ENCODE data around the gene PARVB.
"Not testable (repeated sequence)": the region's sequence is repeated elsewhere in the genome, so short reads cannot be mapped to it uniquely, and the experiment has no call there.

The PARVB gene

DNA sequence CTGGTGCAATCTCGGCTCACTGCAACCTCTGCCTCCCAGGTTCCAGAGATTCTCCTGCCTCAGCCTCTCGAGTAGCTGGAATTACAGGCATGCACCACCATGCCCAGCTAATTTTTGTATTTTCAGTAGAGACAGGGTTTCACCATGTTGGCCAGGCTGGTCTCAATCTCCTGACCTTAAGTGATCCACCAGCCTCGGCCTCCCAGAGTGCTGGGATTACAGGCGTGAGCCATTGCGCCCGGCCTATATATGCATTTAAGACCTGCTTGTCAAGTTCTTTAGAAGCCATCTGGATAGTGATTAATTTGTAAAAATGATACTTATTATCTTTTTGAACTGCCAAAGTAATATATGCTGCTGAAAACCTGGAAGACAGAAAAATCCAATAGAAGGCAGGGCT is 86.6 kb downstream of the PARVB start:
- DNase-seq (ENCODE audit: low spot score): not testable (repeated sequence)

DNA sequence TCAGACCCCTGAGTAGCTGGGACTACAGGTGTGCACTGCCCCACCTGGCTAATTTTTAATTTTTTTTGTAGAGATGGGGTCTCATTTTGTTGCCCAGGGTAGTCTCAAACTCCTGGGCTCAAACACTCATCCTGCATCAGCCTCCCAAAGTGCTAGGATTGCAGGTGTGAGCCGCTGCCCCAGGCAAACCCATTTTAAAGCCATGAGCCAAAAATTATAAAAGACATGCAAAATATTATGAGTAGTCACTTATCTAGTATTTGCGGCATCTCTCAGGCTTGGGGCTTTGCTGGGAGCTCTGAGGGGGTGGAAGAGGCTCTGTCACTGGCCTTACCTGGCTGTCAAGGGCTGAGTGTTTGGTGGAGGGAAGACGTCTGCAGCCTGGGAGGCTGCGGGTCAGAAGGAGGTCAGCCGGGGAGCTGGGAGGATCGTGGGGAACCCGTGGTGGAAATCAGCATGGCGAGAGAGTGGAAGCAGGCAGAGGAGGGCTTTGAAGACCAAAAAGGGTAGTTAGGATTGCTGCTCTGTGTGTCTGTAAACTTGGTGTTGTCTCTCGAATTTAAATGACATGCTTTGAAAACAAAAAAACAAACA is 87.6 kb downstream of the PARVB start:
- DNase-seq (ENCODE audit: low spot score): no peak

- DNase-seq (ENCODE audit: low spot score): no peak
Measured at GRCh38 chr22:44112191-44112590, 88.1 kb downstream of the PARVB start.

DNA sequence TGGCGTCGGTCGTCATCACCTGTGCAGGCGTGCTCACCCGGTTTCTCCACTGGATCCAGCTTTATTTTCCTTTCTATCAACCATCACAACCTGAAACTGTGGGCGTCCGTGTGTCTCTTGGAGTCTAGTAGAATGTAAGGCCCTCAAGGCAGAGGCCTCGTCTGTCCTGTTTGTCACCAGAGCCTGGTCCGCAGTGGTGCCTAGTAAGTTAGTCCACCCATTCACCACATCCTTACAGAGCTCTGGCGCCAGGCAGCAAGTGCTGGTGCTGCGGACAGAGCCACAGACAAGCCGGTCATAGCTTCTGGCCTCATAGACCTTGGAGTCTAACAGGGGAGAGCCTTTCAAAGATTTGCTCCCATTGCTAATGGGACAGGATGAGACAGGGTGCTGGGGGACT is 92.2 kb downstream of the PARVB start:
- DNase-seq (ENCODE audit: low spot score): no peak

- no peak for DNase-seq (ENCODE audit: low spot score)
Measured at GRCh38 chr22:44116755-44117684, 92.9 kb downstream of the PARVB start.

GRCh38 chr22:44117746-44118145 is 93.6 kb downstream of the PARVB start:
- no peak for DNase-seq (ENCODE audit: low spot score)

- no peak for DNase-seq (ENCODE audit: low spot score)
Measured at GRCh38 chr22:44118645-44119315, 94.7 kb downstream of the PARVB start.

- no peak for DNase-seq (ENCODE audit: low spot score)
Measured at GRCh38 chr22:44119669-44120313, 95.7 kb downstream of the PARVB start.

- no peak for DNase-seq (ENCODE audit: low spot score)
Measured at GRCh38 chr22:44120314-44120704, 96.2 kb downstream of the PARVB start.

DNA sequence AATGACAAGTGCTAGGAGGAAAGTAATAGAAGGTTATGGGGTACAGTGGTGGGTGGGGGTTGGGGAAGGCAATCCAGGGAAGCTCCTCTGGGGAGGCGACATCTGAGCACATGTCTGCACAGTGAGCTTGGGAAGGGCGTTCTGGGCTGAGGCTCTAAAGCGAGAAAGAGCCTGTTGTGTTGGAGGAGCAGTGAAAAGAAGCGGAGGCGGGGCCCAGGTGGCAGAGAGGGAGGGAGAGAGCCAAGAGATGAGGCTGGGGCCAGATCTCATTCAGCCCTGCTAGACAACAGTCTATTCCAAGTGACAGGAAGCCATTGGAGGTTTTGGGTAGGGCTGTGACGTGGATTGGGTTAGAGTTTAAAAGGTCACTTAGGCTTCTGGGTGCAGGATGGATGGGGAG is 101.3 kb downstream of the PARVB start:
- DNase-seq (ENCODE audit: low spot score): no peak

- no peak for DNase-seq (ENCODE audit: low spot score)
Measured at GRCh38 chr22:44126807-44127206, 102.7 kb downstream of the PARVB start.

DNA sequence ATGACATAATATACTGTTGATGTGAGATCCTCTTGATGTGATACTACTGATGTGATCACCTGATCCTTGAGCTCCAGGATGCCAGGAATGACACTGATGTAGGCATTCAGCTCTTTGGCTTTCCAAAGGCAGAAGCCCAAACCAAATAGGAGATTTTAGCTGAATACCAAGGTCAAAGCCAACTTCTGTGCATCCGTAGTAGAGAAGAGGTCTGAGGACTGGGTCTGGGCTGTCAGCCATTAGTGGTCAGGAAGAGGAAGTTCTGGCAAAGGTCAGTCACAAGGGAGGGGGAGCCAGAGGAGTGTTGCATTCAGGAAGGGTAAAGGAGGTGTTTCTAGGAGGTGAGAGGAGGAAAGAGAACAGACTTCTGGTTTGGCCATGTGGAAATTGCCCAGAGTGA is 103.3 kb downstream of the PARVB start:
- DNase-seq (ENCODE audit: low spot score): no peak

- no peak for DNase-seq (ENCODE audit: low spot score)
Measured at GRCh38 chr22:44128958-44129618, 105.0 kb downstream of the PARVB start.

DNA sequence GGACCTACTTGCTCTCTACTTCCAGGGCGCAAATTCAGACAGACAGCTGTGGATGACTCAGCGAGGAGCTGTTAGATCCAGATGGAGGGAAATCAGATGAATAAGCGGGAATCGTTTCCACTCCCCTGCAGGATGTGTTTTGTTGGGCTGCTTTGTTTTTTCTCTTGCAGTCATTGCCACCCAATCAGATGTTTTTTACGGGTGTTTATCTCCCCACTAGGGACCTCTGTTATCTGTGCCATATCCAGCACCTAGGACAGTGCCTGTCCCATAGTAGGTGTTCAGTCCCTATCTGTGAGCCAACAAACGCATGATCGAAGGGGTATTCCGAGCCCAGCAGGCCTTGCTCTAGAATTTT is 105.5 kb downstream of the PARVB start:
- DNase-seq (ENCODE audit: low spot score): no peak

DNA sequence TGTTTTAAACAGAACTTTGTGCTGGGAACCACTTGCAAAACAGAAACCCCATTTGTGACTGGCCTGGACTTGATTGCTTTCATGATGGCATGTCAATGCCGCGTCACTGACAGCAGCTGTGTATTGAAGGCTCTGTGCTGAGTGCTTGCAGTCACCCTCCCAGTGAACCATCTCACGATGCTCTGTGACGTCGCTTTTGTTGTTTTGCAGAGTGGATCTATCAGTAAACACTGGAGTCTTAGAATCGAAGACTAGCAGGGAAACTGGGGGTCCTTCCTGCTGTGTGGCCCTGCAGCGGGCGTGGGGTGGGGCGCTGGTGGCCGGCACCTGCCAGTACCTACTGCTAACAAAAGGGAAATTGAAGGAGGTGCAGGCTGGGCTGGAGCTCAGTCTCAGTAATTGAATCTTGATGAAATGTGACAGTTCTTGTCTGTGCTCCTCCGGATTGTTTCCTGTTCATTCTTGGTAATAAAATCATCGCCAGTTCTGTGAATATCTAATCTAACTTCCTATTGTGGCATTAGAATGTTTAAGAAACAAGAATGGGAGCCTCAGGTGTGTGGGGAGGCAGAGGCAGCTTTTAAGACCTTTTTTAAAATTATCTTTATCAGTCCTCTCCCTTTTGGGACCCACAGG is 106.1 kb downstream of the PARVB start:
- no peak for DNase-seq (ENCODE audit: low spot score)

DNA sequence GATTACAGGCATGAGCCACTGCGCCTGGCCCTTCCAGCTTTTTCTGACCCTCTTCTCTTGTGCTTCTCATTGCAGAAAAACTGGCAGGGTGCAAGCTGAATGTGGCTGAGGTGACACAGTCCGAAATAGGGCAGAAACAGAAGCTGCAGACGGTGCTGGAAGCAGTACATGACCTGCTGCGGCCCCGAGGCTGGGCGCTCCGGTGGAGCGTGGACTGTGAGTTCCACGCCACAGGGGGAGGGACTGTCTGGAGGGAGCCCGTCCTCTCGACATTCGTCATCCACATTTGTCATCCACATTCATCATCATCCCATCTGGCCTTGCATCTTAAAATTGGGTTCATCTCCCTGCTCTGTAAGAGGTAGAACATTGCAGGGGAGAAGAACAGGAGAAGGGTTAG is 107.3 kb downstream of the PARVB start:
- DNase-seq (ENCODE audit: low spot score): no peak

DNA sequence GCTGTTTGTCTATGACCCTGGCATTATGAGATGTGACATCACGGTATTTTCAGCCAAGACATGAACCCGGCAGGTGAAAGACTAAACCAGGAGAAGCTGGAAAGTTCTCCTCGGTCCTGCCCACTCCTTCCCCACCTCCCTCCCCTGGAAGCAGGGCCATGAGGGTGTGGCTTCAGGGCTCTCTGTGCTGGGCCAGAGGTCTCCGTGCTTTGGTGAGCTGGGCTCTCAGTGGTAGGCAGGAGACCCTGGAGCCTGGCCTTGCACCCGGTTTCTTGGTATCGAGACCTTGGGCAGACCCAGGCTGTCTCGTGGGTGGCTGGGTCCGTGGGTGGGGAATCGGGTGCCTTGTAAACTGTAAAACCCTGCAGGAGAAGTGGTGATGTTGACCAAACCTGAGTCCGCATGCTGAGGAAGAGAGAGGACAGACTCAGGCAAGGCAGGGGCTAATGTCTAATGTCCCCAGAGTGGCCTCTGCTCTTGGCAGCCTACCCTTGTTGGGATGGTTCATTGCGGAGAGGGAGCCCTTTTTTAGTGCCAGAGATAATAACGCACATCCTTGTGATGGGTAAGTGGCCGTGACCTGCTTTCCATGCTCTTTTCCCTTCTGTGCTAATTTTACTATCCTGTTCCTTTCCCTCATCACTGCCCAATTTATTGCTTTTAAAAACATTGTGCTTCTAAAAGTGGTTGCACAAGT is 108.0 kb downstream of the PARVB start:
- no peak for DNase-seq (ENCODE audit: low spot score)

DNA sequence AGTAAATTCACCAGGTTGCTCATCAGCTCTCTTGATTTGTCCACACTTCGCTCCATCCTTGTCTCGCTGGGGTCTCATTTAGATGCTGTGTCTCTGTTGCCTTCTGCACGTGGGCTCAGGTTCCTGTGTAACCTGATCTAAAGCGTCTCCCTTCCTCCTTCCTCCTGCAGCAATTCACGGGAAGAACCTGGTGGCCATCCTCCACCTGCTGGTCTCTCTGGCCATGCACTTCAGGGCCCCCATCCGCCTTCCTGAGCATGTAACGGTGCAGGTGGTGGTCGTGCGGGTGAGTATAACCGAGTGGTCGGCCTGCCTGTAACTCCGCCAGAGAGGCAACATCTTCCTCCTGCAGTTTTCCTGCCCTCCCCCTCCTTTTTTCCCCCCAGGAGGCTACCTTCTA is 108.6 kb downstream of the PARVB start:
- no peak for DNase-seq (ENCODE audit: low spot score)

GRCh38 chr22:44133161-44133560 is 109.1 kb downstream of the PARVB start:
- no peak for DNase-seq (ENCODE audit: low spot score)

GRCh38 chr22:44133901-44134571 is 109.9 kb downstream of the PARVB start:
- DNase-seq (ENCODE audit: low spot score): no peak
